Muscle of leg (tissue), 11 donors: Measurements from ENCODE around the gene HOXA9. TPM values are rescaled to one million over a fixed set of nuclear protein-coding genes. Genes with fewer than 3 reads are reported as not detected.

ENCODE experiments used
- DNase-seq: peaks from one replicate; pipeline ENCODE4 v3.0.0; 2013
- H3K27ac ChIP-seq: one replicate; pipeline ENCODE4 v1.5.1; 2013; ENCODE audit warnings: mild to moderate bottlenecking, low read length, control low read depth
- H3K27me3 ChIP-seq: one replicate; pipeline ENCODE4 v1.6.1; 2013; ENCODE audit warnings: low read length; ENCODE audit not compliant: control insufficient read depth, insufficient read depth
- H3K36me3 ChIP-seq: one replicate; pipeline ENCODE4 v1.6.1; 2013; ENCODE audit warnings: low read length; ENCODE audit not compliant: control insufficient read depth, insufficient read depth
- H3K4me1 ChIP-seq: one replicate; pipeline ENCODE4 v1.6.1; 2013; ENCODE audit warnings: low read length; ENCODE audit not compliant: control insufficient read depth, insufficient read depth
- H3K4me3 ChIP-seq: one replicate; pipeline ENCODE4 v1.5.1; 2013; ENCODE audit warnings: low read length, control low read depth
- H3K9me3 ChIP-seq: replicated peaks from 2 replicates; pipeline ENCODE4 v1.6.1; 2013; ENCODE audit warnings: low read depth, low read length; ENCODE audit not compliant: control insufficient read depth
- WGBS: methylation state at CpG from one replicate; pipeline ENCODE4 v1.1.5; 2013; ENCODE audit warnings: missing lambda C conversion rate; ENCODE audit not compliant: insufficient coverage; 5-methylcytosine and 5-hydroxymethylcytosine counted together
- polyA plus RNA-seq, 8 donors: library from polyadenylated mRNA; unstranded; fragments of 120-200 nt; gene quantifications; one replicate each; pipeline versions ENCODE4 v1.2.1 to v1.2.3, GENCODE V29; 2013; ENCODE audit warnings: inconsistent platforms in 1 of 8, low replicate concordance in 1 of 8; ENCODE audit not compliant: insufficient read length in 8 of 8, insufficient read depth in 1 of 8
- total RNA-seq: library from RNA; stranded (reverse); fragments of 120-200 nt; gene quantifications from one replicate; pipeline ENCODE4 v1.2.4, GENCODE V29; 2013

HOXA9 gene
- total and polyA plus RNA-seq, 9 donors: 16.0 to 28.5 (median 21.7) TPM

DNA sequence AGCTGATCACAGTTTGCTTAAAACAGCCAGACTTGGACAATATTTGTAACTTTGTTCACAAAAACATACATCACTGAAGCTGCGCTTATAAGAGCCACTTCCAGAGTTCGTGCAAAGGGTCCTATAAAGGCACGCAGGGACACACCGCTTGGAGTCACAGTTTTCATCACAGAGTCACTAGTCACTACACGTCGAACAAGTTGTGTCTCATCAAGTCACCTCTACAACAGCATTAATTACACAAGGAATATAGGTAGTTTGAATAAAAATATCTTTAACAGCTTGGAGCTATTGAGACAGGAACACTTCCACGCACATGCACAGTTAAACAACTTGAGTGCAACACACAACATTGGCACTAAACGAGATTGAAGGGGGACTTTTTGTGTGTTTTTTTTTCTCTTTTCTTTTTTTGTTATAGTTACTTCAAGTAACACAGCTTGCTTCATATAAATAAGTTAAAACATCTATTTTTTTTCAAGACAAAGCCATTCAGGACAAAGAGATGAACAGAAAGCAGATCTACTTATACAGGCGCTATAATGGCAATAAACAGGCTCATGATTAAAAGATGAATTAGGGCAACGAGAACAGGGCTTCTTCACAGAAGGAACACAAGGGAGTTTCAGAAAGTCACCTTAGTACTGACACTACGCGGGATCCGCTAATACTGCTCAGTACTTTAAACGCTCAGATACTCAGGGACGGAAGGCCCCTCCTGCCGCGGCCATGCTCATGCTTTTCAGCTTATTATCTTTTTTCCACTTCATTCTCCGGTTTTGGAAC lies 24.0 kb downstream of the HOXA9 start:
- H3K4me3 ChIP-seq: peak overlapping the region; percentile 54
- H3K36me3 ChIP-seq: peaks cover 35% of the 10 kb centered on the region
- 79% methylated on average over 9 of the region's 18 CpGs for WGBS
- DNase-seq: no peak
- peaks cover 47% of the 10 kb centered on the region for H3K4me1 ChIP-seq
- H3K27me3 ChIP-seq: peaks cover 25% of the 10 kb centered on the region
- no peaks in the 10 kb centered on the region for H3K9me3 ChIP-seq
- H3K27ac ChIP-seq: peak overlapping the region; percentile 84

DNA sequence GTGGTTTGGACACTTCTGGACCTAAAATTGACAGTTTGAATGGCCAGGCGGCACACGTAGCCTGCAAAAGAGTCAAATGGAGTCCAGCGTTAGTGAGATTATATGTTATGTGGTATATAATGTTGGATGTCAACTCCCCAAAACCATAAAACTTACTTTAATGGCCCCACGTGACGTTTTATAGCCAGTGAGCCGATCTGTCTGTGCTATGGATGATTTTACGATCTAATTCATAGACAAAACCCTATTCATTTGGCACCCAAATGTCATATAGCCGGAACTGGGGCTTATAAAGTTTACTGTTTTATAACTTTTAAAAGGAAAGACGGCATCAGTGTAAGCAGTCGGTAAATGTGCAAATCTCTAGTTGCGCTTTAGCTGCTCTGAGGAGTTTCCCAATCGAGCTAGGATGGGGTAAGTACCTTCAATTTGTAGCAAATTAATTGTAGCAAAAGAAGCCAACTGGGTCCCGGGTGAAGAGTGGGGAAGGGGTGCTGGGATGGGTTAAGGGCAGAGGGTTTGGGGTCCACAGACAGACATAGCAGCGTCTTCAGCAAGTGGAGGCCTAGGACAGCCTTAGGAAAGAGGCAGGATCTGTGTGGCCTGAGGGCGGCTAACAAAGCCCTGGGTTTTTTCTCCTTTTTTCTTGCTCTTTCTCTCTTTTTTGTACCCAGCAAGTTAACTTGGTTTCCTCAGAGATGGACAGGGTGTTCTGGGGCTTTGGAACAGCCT lies 25.0 kb downstream of the HOXA9 start:
- peak overlapping the region; percentile 83 for H3K27ac ChIP-seq
- 75% methylated on average over 5 of the region's 15 CpGs for WGBS
- H3K4me3 ChIP-seq: peak overlapping the region; percentile 33
- H3K27me3 ChIP-seq: peaks cover 22% of the 10 kb centered on the region
- H3K9me3 ChIP-seq: no peaks in the 10 kb centered on the region
- peaks cover 35% of the 10 kb centered on the region for H3K36me3 ChIP-seq
- H3K4me1 ChIP-seq: peaks cover 47% of the 10 kb centered on the region
- DNase-seq: no peak

DNA sequence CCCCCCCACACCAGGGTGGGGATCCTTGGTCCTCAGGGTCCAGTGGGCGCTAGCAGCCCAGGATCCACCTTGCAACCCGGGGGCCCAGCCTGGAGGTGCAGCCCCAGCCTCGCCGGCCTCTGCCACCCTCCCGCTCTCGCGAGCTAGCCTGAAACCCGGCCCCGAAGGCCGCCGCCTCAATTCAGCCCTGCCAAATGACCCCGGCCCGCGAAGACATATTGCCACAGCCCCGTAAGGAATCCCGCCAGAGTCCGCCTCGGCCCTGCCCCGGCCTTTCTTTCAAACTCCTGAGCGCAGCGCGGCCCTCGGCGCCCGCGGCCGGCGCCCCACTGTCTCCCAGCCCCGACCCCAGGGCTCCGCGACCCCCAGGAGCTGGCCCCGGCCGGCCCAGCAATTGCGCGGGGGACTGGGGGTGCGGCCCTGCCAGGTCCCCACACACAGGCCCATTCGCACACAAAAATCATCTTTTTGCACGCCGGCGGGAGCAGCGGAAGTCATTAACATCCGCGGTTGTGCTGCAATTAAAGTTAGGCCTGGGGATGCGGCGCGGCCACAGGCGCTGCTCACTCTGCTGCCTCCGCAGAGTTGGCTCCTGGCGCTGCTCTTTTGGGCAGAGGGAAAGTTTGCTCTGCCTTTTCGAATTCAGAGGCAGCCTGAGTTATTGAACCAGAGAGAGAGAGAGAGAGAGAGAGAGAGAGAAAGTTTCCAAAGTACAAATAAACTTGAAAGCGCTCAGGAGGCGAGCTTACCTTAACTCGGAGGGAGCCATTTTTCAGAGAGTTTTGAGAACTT lies 25.8 kb downstream of the HOXA9 start:
- DNase-seq: no peak
- Histone ChIP-seq H3K9me3 (no peaks in the 10 kb centered on the region), H3K27me3 (peaks cover 15% of the 10 kb centered on the region), H3K36me3 (peaks cover 27% of the 10 kb centered on the region), H3K27ac (peak overlapping the region; percentile 83), H3K4me1 (peaks cover 40% of the 10 kb centered on the region), H3K4me3 (peak overlapping the region; percentile 33)
- 55% methylated on average over 50 of the region's 53 CpGs for WGBS

DNA sequence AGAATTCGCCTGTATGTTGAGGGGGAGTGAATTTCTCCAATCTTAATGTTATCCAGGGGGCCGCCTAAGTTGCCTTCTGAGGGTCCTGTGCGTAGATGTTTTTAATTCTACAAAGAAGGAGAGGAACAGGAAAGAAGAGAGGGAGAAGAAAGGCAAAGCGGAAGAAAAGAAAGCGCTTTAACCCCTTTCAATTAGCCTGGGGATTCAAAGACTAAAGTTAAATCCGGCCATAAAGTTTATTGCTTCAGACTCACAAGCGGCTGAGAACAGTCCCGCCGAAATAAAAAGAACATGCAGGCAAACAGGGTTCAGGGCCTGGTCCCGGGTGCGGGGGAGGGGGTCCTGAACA lies 26.4 kb downstream of the HOXA9 start:
- no peaks in the 10 kb centered on the region for H3K9me3 ChIP-seq
- DNase-seq: no peak
- peaks cover 21% of the 10 kb centered on the region for H3K36me3 ChIP-seq
- 83% methylated on average over 2 of the region's 11 CpGs for WGBS
- peak overlapping the region; percentile 83 for H3K27ac ChIP-seq
- H3K4me1 ChIP-seq: peaks cover 38% of the 10 kb centered on the region
- H3K27me3 ChIP-seq: peaks cover 12% of the 10 kb centered on the region
- H3K4me3 ChIP-seq: peak overlapping the region; percentile 33

DNA sequence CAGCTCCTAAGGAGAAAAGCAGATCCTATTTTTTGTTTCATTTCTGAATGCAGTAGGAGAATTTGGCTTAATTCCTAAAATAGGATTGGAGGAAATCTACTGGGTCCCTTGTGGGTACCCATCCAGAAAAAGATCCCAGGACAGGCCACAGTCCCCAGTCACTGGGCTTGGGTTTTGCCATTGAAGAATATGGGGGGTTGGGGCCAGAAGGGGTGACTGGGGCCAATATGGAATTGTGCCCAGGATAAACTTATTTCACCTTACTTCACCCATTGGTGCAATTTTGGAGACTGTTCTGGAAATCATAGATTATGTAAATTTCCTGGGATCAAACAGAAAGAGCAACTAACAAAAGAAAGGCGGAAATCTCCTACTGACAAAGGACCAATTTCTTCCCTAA lies 26.9 kb downstream of the HOXA9 start:
- no peak for DNase-seq
- peaks cover 19% of the 10 kb centered on the region for H3K36me3 ChIP-seq
- H3K4me1 ChIP-seq: peaks cover 41% of the 10 kb centered on the region
- peaks cover 10% of the 10 kb centered on the region for H3K27me3 ChIP-seq
- no peaks in the 10 kb centered on the region for H3K9me3 ChIP-seq
- no CpG with 5 or more reads among the region's 1 CpG for WGBS
- no peak overlapping the region for H3K4me3 ChIP-seq
- peak overlapping the region; percentile 83 for H3K27ac ChIP-seq

- Histone ChIP-seq H3K27ac (peak overlapping the region; percentile 83), H3K36me3 (peaks cover 19% of the 10 kb centered on the region), H3K27me3 (peaks cover 10% of the 10 kb centered on the region), H3K9me3 (no peaks in the 10 kb centered on the region), H3K4me1 (peaks cover 43% of the 10 kb centered on the region), H3K4me3 (no peak overlapping the region)
- WGBS: no CpG with 5 or more reads among the region's 2 CpGs
- DNase-seq: peak; percentile 56
These were observed 27.6 kb downstream of the HOXA9 start for GRCh38 chr7:27137640-27138315.

DNA sequence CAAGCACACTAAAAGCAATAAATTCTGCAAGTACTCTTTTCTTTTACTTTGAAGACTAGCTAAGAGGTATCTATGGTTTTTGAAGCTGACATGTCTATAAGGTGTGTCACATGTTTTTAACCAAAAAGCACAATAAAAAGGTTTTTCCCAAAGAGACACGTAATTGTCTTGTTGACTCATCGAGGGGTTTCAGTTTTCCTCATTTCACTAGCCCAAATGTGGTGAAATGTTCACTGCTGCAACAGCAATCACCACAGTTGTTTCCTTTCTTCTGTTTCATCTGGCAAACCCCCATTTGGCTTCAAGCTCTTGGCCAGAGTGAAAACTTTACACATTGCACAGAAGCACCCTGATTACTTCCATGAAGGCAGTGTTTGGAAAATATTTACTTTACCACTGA lies 30.9 kb downstream of the HOXA9 start:
- no peak overlapping the region for H3K27ac ChIP-seq
- H3K36me3 ChIP-seq: peaks cover 4% of the 10 kb centered on the region
- H3K9me3 ChIP-seq: no peaks in the 10 kb centered on the region
- H3K4me3 ChIP-seq: no peak overlapping the region
- H3K27me3 ChIP-seq: peaks cover 9% of the 10 kb centered on the region
- WGBS: 42% methylated on average over 2 of the region's 2 CpGs
- peak; percentile 89 for DNase-seq
- peaks cover 48% of the 10 kb centered on the region for H3K4me1 ChIP-seq

- H3K4me3 ChIP-seq: no peak overlapping the region
- H3K4me1 ChIP-seq: peaks cover 49% of the 10 kb centered on the region
- WGBS: 64% methylated on average over 3 of the region's 18 CpGs
- peak overlapping the region; percentile 6 for H3K27ac ChIP-seq
- DNase-seq: no peak
- H3K36me3 ChIP-seq: peaks cover 6% of the 10 kb centered on the region
- peaks cover 7% of the 10 kb centered on the region for H3K27me3 ChIP-seq
- no peaks in the 10 kb centered on the region for H3K9me3 ChIP-seq
These were observed 31.7 kb downstream of the HOXA9 start for GRCh38 chr7:27133409-27134231.

- WGBS: 64% methylated on average over 3 of the region's 6 CpGs
- DNase-seq: no peak
- Histone ChIP-seq H3K27me3 (peaks cover 7% of the 10 kb centered on the region), H3K9me3 (no peaks in the 10 kb centered on the region), H3K4me3 (no peak overlapping the region), H3K4me1 (peaks cover 51% of the 10 kb centered on the region), H3K36me3 (peaks cover 6% of the 10 kb centered on the region), H3K27ac (no peak overlapping the region)
These were observed 32.4 kb downstream of the HOXA9 start for GRCh38 chr7:27132978-27133377.
